Measurements from ENCODE around the gene MACROD2. TPM values are rescaled to one million over a fixed set of nuclear protein-coding genes. Genes with fewer than 3 reads are reported as not detected.

MACROD2 gene
- total and polyA plus RNA-seq, 2 of the 4 experiments (the other 2 are of a cell fraction), result not detected

GRCh38 chr20:14959506-14960475 lies 964.5 kb downstream of the MACROD2 start:
- H2AFZ ChIP-seq (replicated peaks; ENCODE audit: low read length, poor library complexity), result no peak overlapping the region
- no peak overlapping the region for H3K4ac ChIP-seq (ENCODE audit: low read depth, low read length)
- no peaks in the 10 kb centered on the region for H3K79me1 ChIP-seq (ENCODE audit: low read depth in 1 of 2, low read length in 2 of 2)
- in situ Hi-C loops (cut with MboI; ENCODE audit: low sequenced_read_pairs), result no loop called here
- no peak overlapping the region for H4K91ac ChIP-seq (ENCODE audit: insufficient read depth, low read depth, low read length)
- dilution Hi-C loops (cut with HindIII; ENCODE audit: low sequenced_read_pairs, unreplicated experiment), result no loop called here
- H2BK120ac ChIP-seq (ENCODE audit: low read depth, low read length), result no peak overlapping the region
- H2AK9ac ChIP-seq (replicated peaks; ENCODE audit: low read depth, low read length, poor library complexity), result no peak overlapping the region
- ATAC-seq (ENCODE audit: low read depth) (no peak), DNase-seq (no peak)
- H4K5ac ChIP-seq (ENCODE audit: low read depth, low read length), result no peak overlapping the region
- peaks cover 3% of the 10 kb centered on the region for H3K9me3 ChIP-seq (ENCODE audit: control insufficient read depth, insufficient read depth, low read length)
- intact Hi-C loops (cut with micrococcal nuclease), result no loop called here
- 63% methylated on average over 3 of the region's 7 CpGs; no CpG with 5 or more reads in 1 of the 2 experiments for whole genome bisulfite sequencing, 2 experiments (ENCODE audit: extremely low coverage in 2 of 2, insufficient read length in 1 of 2)
- ChIA-PET CTCF (no interaction called here), POLR2A (ENCODE audit: unreplicated experiment) (no interaction called here)
- H3K23ac ChIP-seq (ENCODE audit: low read depth, low read length), result no peak overlapping the region
- no peak overlapping the region for H3K27ac ChIP-seq (ENCODE audit: insufficient read depth, low read length)
- no peak overlapping the region for H3K9ac ChIP-seq (ENCODE audit: low read depth, low read length)
- no peak overlapping the region for H2BK20ac ChIP-seq (ENCODE audit: low read depth, low read length)
- no peaks in the 10 kb centered on the region for H3K4me1 ChIP-seq (ENCODE audit: control insufficient read depth, insufficient read depth, low read length)
- no peaks in the 10 kb centered on the region for H3K36me3 ChIP-seq (ENCODE audit: control insufficient read depth, insufficient read depth, low read length)
- H2BK5ac ChIP-seq (ENCODE audit: low read depth, low read length, poor library complexity, severe bottlenecking), result no peak overlapping the region
- BruUV-seq (replicated peaks), result no TSS peak
- H3K56ac ChIP-seq (ENCODE audit: extremely low read depth, insufficient read depth, low read length), result no peak overlapping the region
- no peak overlapping the region for H3K4me3 ChIP-seq (ENCODE audit: insufficient read depth, low read depth, low read length)
- H3K18ac ChIP-seq (ENCODE audit: low read depth, low read length), result no peak overlapping the region
- no peaks in the 10 kb centered on the region for H4K20me1 ChIP-seq (ENCODE audit: insufficient read depth, low read length)
- no peak overlapping the region for H4K8ac ChIP-seq (ENCODE audit: low read depth in 2 of 2, low read length in 2 of 2)
- H3K9me1 ChIP-seq (ENCODE audit: insufficient read depth, low read length), result no peaks in the 10 kb centered on the region
- H3K27me3 ChIP-seq (ENCODE audit: control insufficient read depth, insufficient read depth, low read length), result no peaks in the 10 kb centered on the region
- H2AK5ac ChIP-seq (ENCODE audit: low read depth, low read length), result no peak overlapping the region
- no peak overlapping the region for H3K4me2 ChIP-seq (ENCODE audit: low read depth, low read length)
- no peak overlapping the region for H3K14ac ChIP-seq (replicated peaks; ENCODE audit: low read depth, low read length)
- H2BK15ac ChIP-seq (ENCODE audit: low read depth, low read length), result no peak overlapping the region
- no peak for TF ChIP-seq RAD21 (IDR thresholded peaks at IDR 0.05; ENCODE audit: low read length)
- peak; percentile 55; the same call in 1 of the 2 replicates for TF ChIP-seq CEBPB (IDR thresholded peaks at IDR 0.05; ENCODE audit: low read depth, low read length)

Measured in IMR-90 (cell line).